H9 (cell line): ENCODE measurements around the gene IRX5. TPM values are rescaled to one million over a fixed set of nuclear protein-coding genes. Genes with fewer than 3 reads are reported as not detected.

Source experiments
- DNase-seq: peaks from one replicate; pipeline ENCODE4 v3.0.0-alpha.2; 2017
- H2AFZ ChIP-seq: one replicate; pipeline ENCODE4 v1.6.1; 2013; ENCODE audit warnings: mild to moderate bottlenecking, low read length, control low read depth, moderate library complexity
- H2AK5ac ChIP-seq: 2 replicates; pipeline ENCODE4 v1.6.1; 2013; ENCODE audit warnings: low read length, control low read depth, mixed read lengths; ENCODE audit not compliant: insufficient read length
- H2BK120ac ChIP-seq: one replicate; pipeline ENCODE4 v1.6.1; 2013; ENCODE audit warnings: low read depth, mild to moderate bottlenecking, low read length, control low read depth, inconsistent platforms; ENCODE audit not compliant: poor library complexity, severe bottlenecking
- H2BK12ac ChIP-seq: 2 replicates; pipeline ENCODE4 v1.6.1; 2013; ENCODE audit warnings: low read length, control low read depth, mixed read lengths, low read depth; ENCODE audit not compliant: insufficient read length
- H2BK15ac ChIP-seq: 2 replicates; pipeline ENCODE4 v1.6.1; 2013; ENCODE audit warnings: low read depth, low read length, control low read depth
- H2BK20ac ChIP-seq: one replicate; pipeline ENCODE4 v1.6.1; 2013; ENCODE audit warnings: low read depth, mild to moderate bottlenecking, low read length, control low read depth, inconsistent platforms; ENCODE audit not compliant: poor library complexity, severe bottlenecking
- H2BK5ac ChIP-seq: 2 replicates; pipeline ENCODE4 v1.6.1; 2013; ENCODE audit warnings: low read length, control low read depth, mixed read lengths; ENCODE audit not compliant: insufficient read length
- H3K14ac ChIP-seq: 2 replicates; pipeline ENCODE4 v1.6.1; 2013; ENCODE audit warnings: low read length, control low read depth; ENCODE audit not compliant: insufficient read depth
- H3K18ac ChIP-seq: 2 replicates; pipeline ENCODE4 v1.6.1; 2013; ENCODE audit warnings: low read depth, mild to moderate bottlenecking, mixed read lengths, low read length, control low read depth; ENCODE audit not compliant: insufficient read length
- H3K23ac ChIP-seq: 2 replicates; pipeline ENCODE4 v1.6.1; 2013; ENCODE audit warnings: low read length, control low read depth, mixed read lengths, low read depth; ENCODE audit not compliant: insufficient read length
- H3K23me2 ChIP-seq: 2 replicates; pipeline ENCODE4 v1.6.1; 2013; ENCODE audit warnings: low read depth, mild to moderate bottlenecking, mixed read lengths, low read length, control low read depth; ENCODE audit not compliant: insufficient read length, poor library complexity, severe bottlenecking
- H3K27ac ChIP-seq: 2 replicates; pipeline ENCODE4 v1.5.1; 2013; ENCODE audit warnings: low read length, control low read depth, mixed read lengths, low read depth; ENCODE audit not compliant: insufficient read length
- H3K27me3 ChIP-seq: 2 replicates; pipeline ENCODE4 v1.6.1; 2013; ENCODE audit warnings: low read length, control low read depth, inconsistent platforms; ENCODE audit not compliant: insufficient read depth
- H3K4ac ChIP-seq: 2 replicates; pipeline ENCODE4 v1.6.1; 2013; ENCODE audit warnings: low read depth, mild to moderate bottlenecking, control low read depth, inconsistent platforms, low read length, moderate library complexity
- H3K4me1 ChIP-seq: 2 replicates; pipeline ENCODE4 v1.6.1; 2013; ENCODE audit warnings: low read length, control low read depth, inconsistent platforms; ENCODE audit not compliant: insufficient read depth
- H3K4me2 ChIP-seq: 2 replicates; pipeline ENCODE4 v1.6.1; 2013; ENCODE audit warnings: low read length, control low read depth, mixed read lengths; ENCODE audit not compliant: insufficient read length, insufficient read depth
- H3K56ac ChIP-seq: 2 replicates; pipeline ENCODE4 v1.6.1; 2013; ENCODE audit warnings: low read depth, mild to moderate bottlenecking, mixed read lengths, low read length, control low read depth; ENCODE audit not compliant: insufficient read length
- H3K79me1 ChIP-seq: 2 replicates; pipeline ENCODE4 v1.6.1; 2013; ENCODE audit warnings: low read depth, mild to moderate bottlenecking, moderate library complexity, low read length, control low read depth, inconsistent platforms; ENCODE audit not compliant: insufficient read depth, poor library complexity, severe bottlenecking
- H3K79me2 ChIP-seq: 2 replicates; pipeline ENCODE4 v1.6.1; 2013; ENCODE audit warnings: low read length, control low read depth, inconsistent platforms; ENCODE audit not compliant: insufficient read depth
- H3K9ac ChIP-seq: 2 replicates; pipeline ENCODE4 v1.6.1; 2013; ENCODE audit warnings: low read length, control low read depth, mixed read lengths; ENCODE audit not compliant: insufficient read length; ENCODE audit errors: extremely low read depth
- H3K9me3 ChIP-seq: one replicate; pipeline ENCODE4 v1.6.1; 2013; ENCODE audit warnings: low read depth, low read length, inconsistent platforms; ENCODE audit not compliant: control insufficient read depth
- H3T11ph ChIP-seq: one replicate; pipeline ENCODE4 v1.6.1; 2013; ENCODE audit warnings: mild to moderate bottlenecking, low read length, control low read depth, inconsistent platforms
- H4K20me1 ChIP-seq: one replicate; pipeline ENCODE4 v1.6.1; 2013; ENCODE audit not compliant: control insufficient read depth, insufficient read length, insufficient read depth
- H4K5ac ChIP-seq: 2 replicates; pipeline ENCODE4 v1.6.1; 2013; ENCODE audit warnings: low read depth, mild to moderate bottlenecking, mixed read lengths, low read length, control low read depth; ENCODE audit not compliant: insufficient read length
- H4K8ac ChIP-seq: replicated peaks from 2 replicates; pipeline ENCODE4 v1.6.1; 2013; ENCODE audit warnings: low read length, control low read depth, mixed read lengths, low read depth; ENCODE audit not compliant: insufficient read length
- H4K91ac ChIP-seq: 2 replicates; pipeline ENCODE4 v1.6.1; 2013; ENCODE audit warnings: low read depth, mild to moderate bottlenecking, moderate library complexity, mixed read lengths, low read length, control low read depth; ENCODE audit not compliant: insufficient read length
- H3K27ac Mint-ChIP-seq, 3 experiments: 2 replicates in 2 of 3; 3 replicates in 1 of 3; pipeline ENCODE4 v1.8.0; 2020 to 2021; ENCODE audit warnings: mixed read lengths in 3 of 3, mild to moderate bottlenecking in 1 of 3, moderate library complexity in 1 of 3
- H3K27me3 Mint-ChIP-seq: 2 replicates; pipeline ENCODE4 v1.8.0; 2021; ENCODE audit warnings: low read depth, mild to moderate bottlenecking, moderate library complexity, mixed read lengths
- H3K36me3 Mint-ChIP-seq, 3 experiments: 2 replicates in 2 of 3; 3 replicates in 1 of 3; pipeline ENCODE4 v1.8.0; 2020 to 2021; ENCODE audit warnings: low read depth in 3 of 3, mixed read lengths in 3 of 3; ENCODE audit not compliant: insufficient read depth in 1 of 3
- H3K4me1 Mint-ChIP-seq, 2 experiments: 2 replicates each; pipeline ENCODE4 v1.8.0; 2020; ENCODE audit warnings: mixed read lengths in 2 of 2
- H3K4me3 Mint-ChIP-seq, 2 experiments: 2 replicates in 1 of 2; 3 replicates in 1 of 2; pipeline ENCODE4 v1.8.0; 2020 to 2021; ENCODE audit warnings: mild to moderate bottlenecking in 2 of 2, mixed read lengths in 2 of 2, moderate library complexity in 1 of 2
- H3K9me3 Mint-ChIP-seq, 2 experiments: 2 replicates in 1 of 2; 3 replicates in 1 of 2; pipeline ENCODE4 v1.8.0; 2020; ENCODE audit warnings: mild to moderate bottlenecking in 2 of 2, mixed read lengths in 2 of 2, moderate library complexity in 1 of 2
- WGBS: extraction: QIAGEN DNeasy Blood & Tissue Kit; methylation state at CpG from one replicate; pipeline ENCODE4 v1.1.7; 2013; ENCODE audit warnings: missing lambda C conversion rate, low lambda C conversion rate, mixed read lengths; ENCODE audit not compliant: insufficient read length; ENCODE audit errors: extremely low coverage; 5-methylcytosine and 5-hydroxymethylcytosine counted together
- total RNA-seq: library from RNA; stranded (reverse); gene quantifications from 2 replicates; pipeline ENCODE4 v1.2.1, GENCODE V29; 2021
- TF ChIP-seq, protein P1 (sequence below): fragments of 200-600 bp; sonication (generic); conservative IDR thresholded peaks from 3 replicates; pipeline ENCODE4 v1.8.0; 2021; ENCODE audit warnings: antibody characterized with exemption, mild to moderate bottlenecking

Gene IRX5
- total RNA-seq, 1 experiment from 2014 or later: 0.59 TPM

- H2BK120ac ChIP-seq: no peak overlapping the region
- DNase-seq: no peak
- no peak overlapping the region for H4K91ac ChIP-seq
- H3K9ac ChIP-seq: no peak overlapping the region
- no peak overlapping the region for H3T11ph ChIP-seq
- TF ChIP-seq, protein P1, sequence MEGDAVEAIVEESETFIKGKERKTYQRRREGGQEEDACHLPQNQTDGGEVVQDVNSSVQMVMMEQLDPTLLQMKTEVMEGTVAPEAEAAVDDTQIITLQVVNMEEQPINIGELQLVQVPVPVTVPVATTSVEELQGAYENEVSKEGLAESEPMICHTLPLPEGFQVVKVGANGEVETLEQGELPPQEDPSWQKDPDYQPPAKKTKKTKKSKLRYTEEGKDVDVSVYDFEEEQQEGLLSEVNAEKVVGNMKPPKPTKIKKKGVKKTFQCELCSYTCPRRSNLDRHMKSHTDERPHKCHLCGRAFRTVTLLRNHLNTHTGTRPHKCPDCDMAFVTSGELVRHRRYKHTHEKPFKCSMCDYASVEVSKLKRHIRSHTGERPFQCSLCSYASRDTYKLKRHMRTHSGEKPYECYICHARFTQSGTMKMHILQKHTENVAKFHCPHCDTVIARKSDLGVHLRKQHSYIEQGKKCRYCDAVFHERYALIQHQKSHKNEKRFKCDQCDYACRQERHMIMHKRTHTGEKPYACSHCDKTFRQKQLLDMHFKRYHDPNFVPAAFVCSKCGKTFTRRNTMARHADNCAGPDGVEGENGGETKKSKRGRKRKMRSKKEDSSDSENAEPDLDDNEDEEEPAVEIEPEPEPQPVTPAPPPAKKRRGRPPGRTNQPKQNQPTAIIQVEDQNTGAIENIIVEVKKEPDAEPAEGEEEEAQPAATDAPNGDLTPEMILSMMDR: no peak
- H4K8ac ChIP-seq: no peak overlapping the region
- Mint-ChIP-seq H3K4me1 (peaks cover 3% of the 10 kb centered on the region in 2 experiments; a peak in 2 of 4 replicates), H3K27ac (no peak overlapping the region), H3K9me3 (no peaks in the 10 kb centered on the region; a peak in 1 of 5 replicates), H3K27me3 (peaks cover 7% of the 10 kb centered on the region), H3K4me3 (no peak overlapping the region), H3K36me3 (no peaks in the 10 kb centered on the region; a peak in 1 of 7 replicates)
- no peaks in the 10 kb centered on the region for H3K9me3 ChIP-seq
- no peak overlapping the region for H3K4ac ChIP-seq
- no peak overlapping the region for H3K27ac ChIP-seq
- H3K79me2 ChIP-seq: no peaks in the 10 kb centered on the region
- no CpG with 5 or more reads among the region's 13 CpGs for WGBS
- H4K5ac ChIP-seq: no peak overlapping the region
- H2BK5ac ChIP-seq: no peak overlapping the region
- no peaks in the 10 kb centered on the region for H4K20me1 ChIP-seq
- H3K4me1 ChIP-seq: no peaks in the 10 kb centered on the region
- H2BK20ac ChIP-seq: no peak overlapping the region
- H3K27me3 ChIP-seq: no peaks in the 10 kb centered on the region; the same call in 1 of the 2 replicates
- H3K14ac ChIP-seq: no peak overlapping the region
- no peak overlapping the region for H2AK5ac ChIP-seq
- no peak overlapping the region for H3K18ac ChIP-seq
- H3K79me1 ChIP-seq: no peaks in the 10 kb centered on the region
- no peak overlapping the region for H2AFZ ChIP-seq
- H3K4me2 ChIP-seq: no peak overlapping the region
- H2BK12ac ChIP-seq: no peak overlapping the region
- no peaks in the 10 kb centered on the region for H3K23me2 ChIP-seq
- no peak overlapping the region for H3K23ac ChIP-seq
- no peak overlapping the region for H3K56ac ChIP-seq
- no peak overlapping the region for H2BK15ac ChIP-seq
Observed at GRCh38 chr16:54976651-54977200, 46.1 kb downstream of the IRX5 start.
